Progenitor cell of endocrine pancreas (in vitro differentiated cells): ENCODE data around the gene HPD. TPM values are rescaled to one million over a fixed set of nuclear protein-coding genes. Genes with fewer than 3 reads are reported as not detected.
A peak's percentile ranks its signal among the peaks of the same experiment; 100 is the strongest.

Experiments used
- DNase-seq: peaks from one replicate; pipeline ENCODE4 v3.0.0; 2021; ENCODE audit warnings: low spot score; ENCODE audit not compliant: unreplicated experiment
- H3K27ac Mint-ChIP-seq: 2 replicates; pipeline ENCODE4 v1.8.0; 2021; ENCODE audit warnings: mild to moderate bottlenecking, moderate library complexity, mixed read lengths
- H3K27me3 Mint-ChIP-seq: 2 replicates; pipeline ENCODE4 v1.8.0; 2021; ENCODE audit warnings: mixed read lengths
- H3K36me3 Mint-ChIP-seq: 2 replicates; pipeline ENCODE4 v1.8.0; 2022; ENCODE audit warnings: mixed read lengths; ENCODE audit not compliant: insufficient read depth
- H3K4me1 Mint-ChIP-seq: 2 replicates; pipeline ENCODE4 v1.8.0; 2021; ENCODE audit warnings: low read depth, mixed read lengths
- H3K4me3 Mint-ChIP-seq: 2 replicates; pipeline ENCODE4 v1.8.0; 2021; ENCODE audit warnings: low read depth, mild to moderate bottlenecking, moderate library complexity, mixed read lengths
- H3K9me3 Mint-ChIP-seq: 2 replicates; pipeline ENCODE4 v1.8.0; 2021; ENCODE audit warnings: low read depth, mixed read lengths
- total RNA-seq: library from RNA; stranded (reverse); gene quantifications from 2 replicates; pipeline ENCODE4 v1.2.1, GENCODE V29; 2021
- TF ChIP-seq, protein P1 (sequence below): fragments of 200-600 bp; sonication (generic); IDR thresholded peaks from one replicate; pipeline ENCODE4 v1.5.0; 2021; ENCODE audit warnings: antibody characterized with exemption, mild to moderate bottlenecking; ENCODE audit not compliant: unreplicated experiment

Gene HPD
- total RNA-seq, 1 donor from 2014 or later: not detected

DNA sequence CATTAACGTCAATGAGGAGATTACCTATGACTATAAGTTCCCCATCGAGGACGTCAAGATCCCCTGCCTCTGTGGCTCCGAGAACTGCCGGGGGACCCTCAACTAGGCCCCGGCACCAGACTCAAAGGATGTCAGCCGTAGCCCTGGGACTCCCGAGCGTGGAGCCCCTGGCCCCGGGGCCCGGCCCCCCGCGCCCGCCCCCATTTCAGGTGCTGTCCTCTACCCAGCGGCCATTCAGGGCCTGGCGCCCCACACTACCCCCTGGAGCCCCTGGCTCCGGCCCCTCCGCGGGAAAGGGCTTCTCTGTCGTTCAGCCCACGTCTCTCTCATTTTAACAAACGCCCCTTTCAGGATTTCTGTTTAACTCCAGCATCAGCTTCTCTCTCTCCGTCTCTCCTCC lies 28.5 kb downstream of the HPD start:
- Mint-ChIP-seq H3K4me3 (no peak overlapping the region), H3K27me3 (no peaks in the 10 kb centered on the region), H3K27ac (no peak overlapping the region), H3K4me1 (no peaks in the 10 kb centered on the region), H3K36me3 (peaks cover 22% of the 10 kb centered on the region), H3K9me3 (no peaks in the 10 kb centered on the region)
- DNase-seq: no peak
- TF ChIP-seq, protein P1, sequence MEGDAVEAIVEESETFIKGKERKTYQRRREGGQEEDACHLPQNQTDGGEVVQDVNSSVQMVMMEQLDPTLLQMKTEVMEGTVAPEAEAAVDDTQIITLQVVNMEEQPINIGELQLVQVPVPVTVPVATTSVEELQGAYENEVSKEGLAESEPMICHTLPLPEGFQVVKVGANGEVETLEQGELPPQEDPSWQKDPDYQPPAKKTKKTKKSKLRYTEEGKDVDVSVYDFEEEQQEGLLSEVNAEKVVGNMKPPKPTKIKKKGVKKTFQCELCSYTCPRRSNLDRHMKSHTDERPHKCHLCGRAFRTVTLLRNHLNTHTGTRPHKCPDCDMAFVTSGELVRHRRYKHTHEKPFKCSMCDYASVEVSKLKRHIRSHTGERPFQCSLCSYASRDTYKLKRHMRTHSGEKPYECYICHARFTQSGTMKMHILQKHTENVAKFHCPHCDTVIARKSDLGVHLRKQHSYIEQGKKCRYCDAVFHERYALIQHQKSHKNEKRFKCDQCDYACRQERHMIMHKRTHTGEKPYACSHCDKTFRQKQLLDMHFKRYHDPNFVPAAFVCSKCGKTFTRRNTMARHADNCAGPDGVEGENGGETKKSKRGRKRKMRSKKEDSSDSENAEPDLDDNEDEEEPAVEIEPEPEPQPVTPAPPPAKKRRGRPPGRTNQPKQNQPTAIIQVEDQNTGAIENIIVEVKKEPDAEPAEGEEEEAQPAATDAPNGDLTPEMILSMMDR: no peak

DNA sequence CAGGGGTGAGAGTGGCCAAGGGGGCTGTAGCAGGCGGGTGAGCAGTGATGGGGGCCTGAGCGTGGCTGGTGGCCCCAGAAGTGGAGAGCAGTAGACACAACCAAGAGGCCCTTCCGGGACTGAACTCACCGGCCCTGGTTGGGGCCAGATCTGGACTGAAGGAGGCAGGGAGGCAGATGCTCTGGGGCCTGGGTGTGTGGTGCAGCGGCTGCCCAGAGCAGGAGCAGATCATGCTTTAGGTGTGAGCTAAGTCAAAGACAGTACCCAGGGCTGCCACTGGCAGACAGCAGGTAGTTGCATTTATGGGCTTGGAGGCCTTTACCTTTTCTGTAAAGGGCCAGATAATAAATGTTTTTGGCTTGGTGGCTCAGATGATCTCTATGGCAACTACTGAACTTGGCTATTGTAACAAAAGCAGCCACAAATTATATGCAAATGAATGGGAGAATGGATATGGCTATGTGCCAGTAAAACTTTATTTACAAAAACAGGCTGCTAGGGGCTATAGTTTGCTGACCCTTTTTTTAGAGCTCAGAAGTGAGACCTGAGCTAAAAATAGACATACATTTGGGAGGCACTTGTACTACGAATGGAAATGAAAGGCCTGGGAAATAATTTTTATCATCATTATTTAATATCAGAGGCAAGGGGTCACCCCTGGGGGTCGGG lies 29.3 kb downstream of the HPD start:
- Mint-ChIP-seq H3K4me3 (no peak overlapping the region), H3K9me3 (no peaks in the 10 kb centered on the region), H3K4me1 (no peaks in the 10 kb centered on the region), H3K36me3 (peaks cover 22% of the 10 kb centered on the region), H3K27ac (peak overlapping the region; percentile 26), H3K27me3 (no peaks in the 10 kb centered on the region)
- TF ChIP-seq, protein P1: no peak
- no peak for DNase-seq

DNA sequence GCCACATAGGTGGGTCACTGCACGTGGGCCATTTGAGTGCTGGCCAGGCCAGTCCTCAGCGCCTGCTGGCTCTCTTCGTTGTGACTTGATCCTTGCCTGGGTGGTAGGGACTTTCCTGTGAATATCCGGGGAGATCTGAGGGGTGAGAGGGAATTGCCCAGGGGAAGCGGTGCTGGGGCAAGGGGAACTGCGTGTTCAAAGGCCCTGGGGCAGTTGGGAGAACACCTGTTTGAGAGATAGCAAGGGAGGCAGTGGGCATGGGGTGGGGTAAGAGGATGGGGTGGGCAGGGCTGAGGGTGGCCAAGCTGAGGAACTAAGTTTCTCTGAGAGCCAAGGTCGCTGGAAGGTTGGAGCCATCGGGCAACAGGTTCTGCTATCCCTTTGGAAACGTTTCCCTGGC lies 29.8 kb downstream of the HPD start:
- H3K4me1 Mint-ChIP-seq: no peaks in the 10 kb centered on the region
- H3K9me3 Mint-ChIP-seq: no peaks in the 10 kb centered on the region
- TF ChIP-seq, protein P1: no peak
- no peaks in the 10 kb centered on the region for H3K27me3 Mint-ChIP-seq
- H3K27ac Mint-ChIP-seq: peak overlapping the region; percentile 26
- DNase-seq: no peak
- peaks cover 22% of the 10 kb centered on the region for H3K36me3 Mint-ChIP-seq
- no peak overlapping the region for H3K4me3 Mint-ChIP-seq

DNA sequence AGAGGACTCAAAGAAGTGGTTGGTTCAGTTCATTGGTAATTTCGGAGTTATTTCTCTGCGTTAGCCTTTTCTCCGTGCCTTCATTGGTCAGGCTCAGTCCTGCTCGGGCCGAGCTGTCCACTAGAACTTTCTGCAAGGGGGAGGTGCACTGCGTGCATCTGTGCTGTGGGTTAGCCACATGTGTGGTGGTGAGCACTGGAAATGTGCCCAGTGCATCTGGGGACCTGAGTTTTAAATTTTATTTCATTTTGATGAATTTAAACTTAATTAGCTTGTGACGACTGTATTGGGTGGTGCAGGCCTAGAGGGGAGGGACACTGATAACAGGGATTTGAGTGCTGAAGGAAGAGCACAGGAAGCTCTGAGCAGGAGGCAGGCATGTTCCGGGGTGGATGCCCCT lies 30.4 kb downstream of the HPD start:
- Mint-ChIP-seq H3K4me1 (no peaks in the 10 kb centered on the region), H3K4me3 (no peak overlapping the region), H3K9me3 (no peaks in the 10 kb centered on the region), H3K36me3 (peaks cover 22% of the 10 kb centered on the region), H3K27ac (no peak overlapping the region), H3K27me3 (no peaks in the 10 kb centered on the region)
- DNase-seq: no peak
- TF ChIP-seq, protein P1: no peak

DNA sequence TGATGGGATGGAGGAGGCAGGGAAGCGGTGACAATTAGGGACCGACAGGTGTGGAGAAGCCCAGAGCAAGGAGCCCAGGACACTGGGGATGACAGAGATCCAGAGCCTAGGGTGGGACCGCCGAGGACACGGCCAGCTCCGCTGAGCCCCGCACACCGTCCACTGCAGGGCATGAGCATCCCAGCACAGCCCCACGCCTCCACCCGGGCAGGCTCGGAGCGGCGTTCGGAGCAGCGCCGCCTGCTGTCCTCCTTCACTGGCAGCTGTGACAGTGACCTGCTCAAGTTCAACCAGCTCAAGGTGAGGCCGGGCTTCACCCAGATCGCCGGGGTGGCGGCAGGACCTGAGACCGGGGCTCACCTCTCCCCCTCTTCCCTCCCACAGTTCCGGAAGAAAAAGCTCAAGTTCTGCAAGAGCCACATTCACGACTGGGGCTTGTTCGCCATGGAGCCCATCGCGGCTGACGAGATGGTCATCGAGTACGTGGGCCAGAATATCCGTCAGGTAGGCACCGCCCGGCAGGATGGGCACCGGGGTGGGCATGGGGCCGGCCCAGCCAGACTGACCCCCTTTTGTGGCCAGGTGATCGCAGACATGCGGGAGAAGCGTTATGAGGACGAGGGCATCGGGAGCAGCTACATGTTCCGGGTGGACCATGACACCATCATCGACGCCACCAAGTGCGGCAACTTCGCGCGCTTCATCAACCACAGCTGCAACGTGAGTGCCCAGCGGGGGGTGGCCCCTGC lies 31.1 kb downstream of the HPD start:
- DNase-seq: no peak
- no peaks in the 10 kb centered on the region for H3K4me1 Mint-ChIP-seq
- no peaks in the 10 kb centered on the region for H3K27me3 Mint-ChIP-seq
- H3K4me3 Mint-ChIP-seq: no peak overlapping the region
- H3K27ac Mint-ChIP-seq: no peak overlapping the region
- H3K9me3 Mint-ChIP-seq: no peaks in the 10 kb centered on the region
- H3K36me3 Mint-ChIP-seq: peaks cover 21% of the 10 kb centered on the region
- TF ChIP-seq, protein P1: no peak
